HG03095 (cell line): ENCODE measurements around the gene ELF5.

Experiments used
- ATAC-seq: cut with Tn5 transposase; IDR thresholded peaks from one replicate; pipeline ENCODE4 v1.9.1; 2021; ENCODE audit warnings: moderate library complexity; ENCODE audit not compliant: unreplicated experiment

The ELF5 gene

GRCh38 chr11:34513682-34514449 is at the start of gene ELF5:
ELF5 (minus strand) TSS chr11:34513794; CDS start chr11:34505749, 8,045 bp downstream.
- no peak for ATAC-seq

GRCh38 chr11:34562976-34563375 is 49.4 kb upstream of the ELF5 start:
- ATAC-seq = no peak

- no peak for ATAC-seq
These were observed 46.9 kb upstream of the ELF5 start for GRCh38 chr11:34560511-34560910.

GRCh38 chr11:34558673-34559072 is 45.1 kb upstream of the ELF5 start:
- ATAC-seq = no peak

GRCh38 chr11:34558211-34558610 is 44.6 kb upstream of the ELF5 start:
- ATAC-seq = no peak

- no peak for ATAC-seq
These were observed 38.7 kb upstream of the ELF5 start for GRCh38 chr11:34552270-34552669.

GRCh38 chr11:34549271-34549670 is 35.7 kb upstream of the ELF5 start:
- no peak for ATAC-seq

- no peak for ATAC-seq
These were observed 34.7 kb upstream of the ELF5 start for GRCh38 chr11:34548278-34548677.

GRCh38 chr11:34546511-34547209 is 33.1 kb upstream of the ELF5 start:
- no peak for ATAC-seq

GRCh38 chr11:34542089-34542488 is 28.5 kb upstream of the ELF5 start:
- no peak for ATAC-seq

GRCh38 chr11:34540870-34541269 is 27.3 kb upstream of the ELF5 start:
- ATAC-seq = no peak

GRCh38 chr11:34537636-34538035 is 24.0 kb upstream of the ELF5 start:
- ATAC-seq = no peak

- ATAC-seq = no peak
These were observed 22.5 kb upstream of the ELF5 start for GRCh38 chr11:34536056-34536455.

GRCh38 chr11:34534826-34535225 is 21.2 kb upstream of the ELF5 start:
- ATAC-seq = no peak

- ATAC-seq = no peak
These were observed 18.1 kb upstream of the ELF5 start for GRCh38 chr11:34531663-34532062.

GRCh38 chr11:34530545-34531234 is 17.1 kb upstream of the ELF5 start:
- ATAC-seq = no peak

GRCh38 chr11:34529643-34530042 is 16.0 kb upstream of the ELF5 start:
- no peak for ATAC-seq

- no peak for ATAC-seq
These were observed 14.5 kb upstream of the ELF5 start for GRCh38 chr11:34528072-34528471.

- no peak for ATAC-seq
These were observed 12.5 kb upstream of the ELF5 start for GRCh38 chr11:34525888-34526657.

GRCh38 chr11:34525098-34525497 is 11.5 kb upstream of the ELF5 start:
- ATAC-seq = no peak

GRCh38 chr11:34524696-34525095 is 11.1 kb upstream of the ELF5 start:
- ATAC-seq = no peak
